SK-N-SH treated with all-trans-retinoic acid at 6 μM for 48 hours (cell line): ENCODE results near the gene PAK5.

Experiments used
- ATAC-seq: fragments of 200-7000 bp; cut with Tn5 transposase; 3 replicates; pipeline ENCODE4 v1.9.1; 2020; ENCODE audit warnings: mild to moderate bottlenecking, moderate library complexity
- ARNTL ChIP-seq: fragments of 450-650 bp; formaldehyde crosslinking; IDR thresholded peaks from 2 replicates; pipeline ENCODE4 v1.5.0; 2020; ENCODE audit warnings: low read depth, mild to moderate bottlenecking, moderate library complexity, borderline replicate concordance
- CSDC2 ChIP-seq: fragments of 250-450 bp; sonication (Bioruptor Pico); IDR thresholded peaks from 2 replicates; pipeline ENCODE4 v1.5.0; 2020; ENCODE audit warnings: mild to moderate bottlenecking, moderate library complexity
- ESRRG ChIP-seq: fragments of 250-450 bp; sonication (Bioruptor Pico); IDR thresholded peaks from 2 replicates; pipeline ENCODE4 v1.6.1; 2021; ENCODE audit warnings: mild to moderate bottlenecking
- GLIS3 ChIP-seq: fragments of 250-450 bp; sonication (Bioruptor Pico); IDR thresholded peaks from 2 replicates; pipeline ENCODE4 v1.5.0; 2020; ENCODE audit warnings: mild to moderate bottlenecking, moderate library complexity
- OSR1 ChIP-seq: fragments of 250-450 bp; sonication (Bioruptor Pico); IDR thresholded peaks from 2 replicates; pipeline ENCODE4 v1.8.0; 2022; ENCODE audit warnings: moderate library complexity, mild to moderate bottlenecking, inconsistent platforms
- PPARA ChIP-seq: fragments of 250-450 bp; sonication (Bioruptor Pico); IDR thresholded peaks from 2 replicates; pipeline ENCODE4 v1.5.0; 2020; ENCODE audit warnings: mild to moderate bottlenecking, borderline replicate concordance
- RARB ChIP-seq: fragments of 250-450 bp; sonication (Bioruptor Pico); IDR thresholded peaks from 2 replicates; pipeline ENCODE4 v1.8.0; 2021; ENCODE audit warnings: mild to moderate bottlenecking, moderate library complexity
- SNAI2 ChIP-seq: fragments of 250-450 bp; sonication (Bioruptor Pico); IDR thresholded peaks from 2 replicates; pipeline ENCODE4 v1.5.0; 2020; ENCODE audit warnings: mild to moderate bottlenecking, moderate library complexity
- TOX ChIP-seq: fragments of 250-450 bp; sonication (Bioruptor Pico); IDR thresholded peaks from 2 replicates; pipeline ENCODE4 v1.8.0; 2021; ENCODE audit warnings: mild to moderate bottlenecking, moderate library complexity, borderline replicate concordance
- ZC3H10 ChIP-seq: fragments of 250-450 bp; sonication (Bioruptor Pico); IDR thresholded peaks from 2 replicates; pipeline ENCODE4 v1.5.1; 2021; ENCODE audit warnings: mild to moderate bottlenecking, moderate library complexity
- ZFP3 ChIP-seq: fragments of 250-450 bp; sonication (Bioruptor Pico); IDR thresholded peaks from 2 replicates; pipeline ENCODE4 v1.5.0; 2020; ENCODE audit warnings: mild to moderate bottlenecking, moderate library complexity
- ZFP30 ChIP-seq: fragments of 450-650 bp; formaldehyde crosslinking; IDR thresholded peaks from 2 replicates; pipeline ENCODE4 v1.5.0; 2022; ENCODE audit warnings: mild to moderate bottlenecking, moderate library complexity
- ZNF565 ChIP-seq: fragments of 450-650 bp; formaldehyde crosslinking; conservative IDR thresholded peaks from 2 replicates; pipeline ENCODE4 v1.5.0; 2020; ENCODE audit warnings: low read depth, mild to moderate bottlenecking, moderate library complexity
- ZNF70 ChIP-seq: fragments of 450-650 bp; formaldehyde crosslinking; IDR thresholded peaks from 2 replicates; pipeline ENCODE4 v1.5.0; 2020; ENCODE audit warnings: mild to moderate bottlenecking, moderate library complexity
- ZNF8 ChIP-seq: fragments of 450-650 bp; formaldehyde crosslinking; IDR thresholded peaks from 2 replicates; pipeline ENCODE4 v1.5.0; 2020; ENCODE audit warnings: mild to moderate bottlenecking, moderate library complexity
- TF ChIP-seq, protein P1 (sequence below): fragments of 250-450 bp; sonication (Bioruptor Pico); IDR thresholded peaks from 2 replicates; pipeline ENCODE4 v1.5.1; 2021; ENCODE audit warnings: mild to moderate bottlenecking, moderate library complexity
- TF ChIP-seq, protein P2 (sequence below): fragments of 250-450 bp; sonication (Bioruptor Pico); IDR thresholded peaks from 2 replicates; pipeline ENCODE4 v1.5.0; 2020; ENCODE audit warnings: mild to moderate bottlenecking, moderate library complexity
- TF ChIP-seq, protein P3 (sequence below): fragments of 250-450 bp; sonication (Bioruptor Pico); IDR thresholded peaks from 2 replicates; pipeline ENCODE4 v1.5.1; 2020; ENCODE audit warnings: low read depth, mild to moderate bottlenecking, moderate library complexity
- TF ChIP-seq, protein P4 (sequence below): fragments of 250-450 bp; sonication (Bioruptor Pico); IDR thresholded peaks from 2 replicates; pipeline ENCODE4 v1.8.0; 2020; ENCODE audit warnings: mild to moderate bottlenecking, moderate library complexity, borderline replicate concordance

PAK5 gene

DNA sequence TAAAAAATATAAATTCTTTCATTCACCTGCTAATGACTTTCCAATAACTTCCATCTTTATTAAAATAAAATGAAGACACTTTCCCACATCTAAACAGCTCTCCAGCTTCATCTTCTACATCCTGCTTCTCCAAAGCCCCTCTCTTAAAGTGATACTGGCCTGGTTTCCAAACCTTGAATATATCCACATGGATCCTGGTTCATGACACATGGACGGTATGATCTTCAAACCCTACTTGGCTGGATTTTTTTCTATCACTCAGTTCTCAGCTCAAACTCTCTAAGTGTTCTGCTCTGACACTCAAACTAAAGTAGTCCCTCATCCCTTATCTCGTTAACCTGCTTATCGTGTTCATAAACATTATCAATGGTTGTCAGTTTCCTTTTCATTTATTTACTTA lies 128.2 kb downstream of the PAK5 start:
- ATAC-seq: no peak
- TF ChIP-seq, protein P1, sequence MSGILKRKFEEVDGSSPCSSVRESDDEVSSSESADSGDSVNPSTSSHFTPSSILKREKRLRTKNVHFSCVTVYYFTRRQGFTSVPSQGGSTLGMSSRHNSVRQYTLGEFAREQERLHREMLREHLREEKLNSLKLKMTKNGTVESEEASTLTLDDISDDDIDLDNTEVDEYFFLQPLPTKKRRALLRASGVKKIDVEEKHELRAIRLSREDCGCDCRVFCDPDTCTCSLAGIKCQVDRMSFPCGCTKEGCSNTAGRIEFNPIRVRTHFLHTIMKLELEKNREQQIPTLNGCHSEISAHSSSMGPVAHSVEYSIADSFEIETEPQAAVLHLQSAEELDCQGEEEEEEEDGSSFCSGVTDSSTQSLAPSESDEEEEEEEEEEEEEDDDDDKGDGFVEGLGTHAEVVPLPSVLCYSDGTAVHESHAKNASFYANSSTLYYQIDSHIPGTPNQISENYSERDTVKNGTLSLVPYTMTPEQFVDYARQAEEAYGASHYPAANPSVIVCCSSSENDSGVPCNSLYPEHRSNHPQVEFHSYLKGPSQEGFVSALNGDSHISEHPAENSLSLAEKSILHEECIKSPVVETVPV (CRISPR knock-in tag): no peak
- TF ChIP-seq ZFP3 (no peak), GLIS3 (CRISPR knock-in tag) (no peak), ARNTL (CRISPR knock-in tag) (no peak), ZNF565 (CRISPR knock-in tag) (no peak), RARB (no peak), CSDC2 (no peak), ZNF70 (CRISPR knock-in tag) (no peak), ZFP30 (CRISPR knock-in tag) (no peak), ESRRG (CRISPR knock-in tag) (no peak), PPARA (CRISPR knock-in tag) (no peak), TOX (CRISPR knock-in tag) (no peak), SNAI2 (CRISPR knock-in tag) (no peak), ZC3H10 (CRISPR knock-in tag) (no peak)
- TF ChIP-seq, protein P2, sequence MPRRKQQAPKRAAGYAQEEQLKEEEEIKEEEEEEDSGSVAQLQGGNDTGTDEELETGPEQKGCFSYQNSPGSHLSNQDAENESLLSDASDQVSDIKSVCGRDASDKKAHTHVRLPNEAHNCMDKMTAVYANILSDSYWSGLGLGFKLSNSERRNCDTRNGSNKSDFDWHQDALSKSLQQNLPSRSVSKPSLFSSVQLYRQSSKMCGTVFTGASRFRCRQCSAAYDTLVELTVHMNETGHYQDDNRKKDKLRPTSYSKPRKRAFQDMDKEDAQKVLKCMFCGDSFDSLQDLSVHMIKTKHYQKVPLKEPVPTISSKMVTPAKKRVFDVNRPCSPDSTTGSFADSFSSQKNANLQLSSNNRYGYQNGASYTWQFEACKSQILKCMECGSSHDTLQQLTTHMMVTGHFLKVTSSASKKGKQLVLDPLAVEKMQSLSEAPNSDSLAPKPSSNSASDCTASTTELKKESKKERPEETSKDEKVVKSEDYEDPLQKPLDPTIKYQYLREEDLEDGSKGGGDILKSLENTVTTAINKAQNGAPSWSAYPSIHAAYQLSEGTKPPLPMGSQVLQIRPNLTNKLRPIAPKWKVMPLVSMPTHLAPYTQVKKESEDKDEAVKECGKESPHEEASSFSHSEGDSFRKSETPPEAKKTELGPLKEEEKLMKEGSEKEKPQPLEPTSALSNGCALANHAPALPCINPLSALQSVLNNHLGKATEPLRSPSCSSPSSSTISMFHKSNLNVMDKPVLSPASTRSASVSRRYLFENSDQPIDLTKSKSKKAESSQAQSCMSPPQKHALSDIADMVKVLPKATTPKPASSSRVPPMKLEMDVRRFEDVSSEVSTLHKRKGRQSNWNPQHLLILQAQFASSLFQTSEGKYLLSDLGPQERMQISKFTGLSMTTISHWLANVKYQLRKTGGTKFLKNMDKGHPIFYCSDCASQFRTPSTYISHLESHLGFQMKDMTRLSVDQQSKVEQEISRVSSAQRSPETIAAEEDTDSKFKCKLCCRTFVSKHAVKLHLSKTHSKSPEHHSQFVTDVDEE (CRISPR knock-in tag): no peak
- TF ChIP-seq, protein P3, sequence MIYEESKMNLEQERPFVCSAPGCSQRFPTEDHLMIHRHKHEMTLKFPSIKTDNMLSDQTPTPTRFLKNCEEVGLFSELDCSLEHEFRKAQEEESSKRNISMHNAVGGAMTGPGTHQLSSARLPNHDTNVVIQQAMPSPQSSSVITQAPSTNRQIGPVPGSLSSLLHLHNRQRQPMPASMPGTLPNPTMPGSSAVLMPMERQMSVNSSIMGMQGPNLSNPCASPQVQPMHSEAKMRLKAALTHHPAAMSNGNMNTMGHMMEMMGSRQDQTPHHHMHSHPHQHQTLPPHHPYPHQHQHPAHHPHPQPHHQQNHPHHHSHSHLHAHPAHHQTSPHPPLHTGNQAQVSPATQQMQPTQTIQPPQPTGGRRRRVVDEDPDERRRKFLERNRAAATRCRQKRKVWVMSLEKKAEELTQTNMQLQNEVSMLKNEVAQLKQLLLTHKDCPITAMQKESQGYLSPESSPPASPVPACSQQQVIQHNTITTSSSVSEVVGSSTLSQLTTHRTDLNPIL (CRISPR knock-in tag): no peak
- TF ChIP-seq, protein P4, sequence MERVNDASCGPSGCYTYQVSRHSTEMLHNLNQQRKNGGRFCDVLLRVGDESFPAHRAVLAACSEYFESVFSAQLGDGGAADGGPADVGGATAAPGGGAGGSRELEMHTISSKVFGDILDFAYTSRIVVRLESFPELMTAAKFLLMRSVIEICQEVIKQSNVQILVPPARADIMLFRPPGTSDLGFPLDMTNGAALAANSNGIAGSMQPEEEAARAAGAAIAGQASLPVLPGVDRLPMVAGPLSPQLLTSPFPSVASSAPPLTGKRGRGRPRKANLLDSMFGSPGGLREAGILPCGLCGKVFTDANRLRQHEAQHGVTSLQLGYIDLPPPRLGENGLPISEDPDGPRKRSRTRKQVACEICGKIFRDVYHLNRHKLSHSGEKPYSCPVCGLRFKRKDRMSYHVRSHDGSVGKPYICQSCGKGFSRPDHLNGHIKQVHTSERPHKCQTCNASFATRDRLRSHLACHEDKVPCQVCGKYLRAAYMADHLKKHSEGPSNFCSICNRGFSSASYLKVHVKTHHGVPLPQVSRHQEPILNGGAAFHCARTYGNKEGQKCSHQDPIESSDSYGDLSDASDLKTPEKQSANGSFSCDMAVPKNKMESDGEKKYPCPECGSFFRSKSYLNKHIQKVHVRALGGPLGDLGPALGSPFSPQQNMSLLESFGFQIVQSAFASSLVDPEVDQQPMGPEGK (CRISPR knock-in tag): no peak

DNA sequence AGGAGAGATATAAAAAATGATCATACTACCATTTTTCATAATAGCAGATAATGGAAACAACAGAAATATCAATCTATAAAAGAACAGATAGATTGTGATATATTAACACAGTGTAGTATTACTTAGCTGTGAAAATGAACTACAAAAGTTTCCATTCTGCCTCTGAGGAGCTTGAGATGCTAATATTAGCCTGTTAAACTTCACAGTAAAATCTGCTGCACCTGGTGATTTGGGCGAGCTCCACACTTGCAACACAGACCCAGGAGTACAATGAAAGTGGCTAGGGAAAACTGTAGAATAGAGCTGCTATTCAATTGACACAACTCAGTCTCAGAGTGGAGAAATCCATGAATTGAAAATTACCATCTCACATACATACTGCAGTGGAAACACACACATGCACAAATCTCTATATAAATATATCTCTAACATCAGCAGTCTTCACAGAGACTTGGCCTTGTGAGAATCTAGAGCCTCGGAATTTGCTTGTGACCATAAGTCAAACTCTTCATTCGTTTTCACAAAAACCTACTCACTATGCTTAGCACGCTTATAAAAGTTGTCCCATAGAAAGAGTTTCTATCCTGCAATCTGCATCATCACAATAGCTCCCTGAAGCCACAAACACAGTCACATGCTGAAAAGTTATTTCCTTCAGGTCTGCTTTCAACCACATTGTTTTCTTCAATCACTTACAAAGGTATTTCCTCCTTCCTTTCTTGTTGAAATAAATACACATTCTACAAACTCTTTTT lies 133.0 kb downstream of the PAK5 start:
- TF ChIP-seq OSR1: no peak
- TF ChIP-seq ZNF8 (CRISPR knock-in tag): no peak
- no peak for TF ChIP-seq PPARA (CRISPR knock-in tag)
- ATAC-seq: no peak

DNA sequence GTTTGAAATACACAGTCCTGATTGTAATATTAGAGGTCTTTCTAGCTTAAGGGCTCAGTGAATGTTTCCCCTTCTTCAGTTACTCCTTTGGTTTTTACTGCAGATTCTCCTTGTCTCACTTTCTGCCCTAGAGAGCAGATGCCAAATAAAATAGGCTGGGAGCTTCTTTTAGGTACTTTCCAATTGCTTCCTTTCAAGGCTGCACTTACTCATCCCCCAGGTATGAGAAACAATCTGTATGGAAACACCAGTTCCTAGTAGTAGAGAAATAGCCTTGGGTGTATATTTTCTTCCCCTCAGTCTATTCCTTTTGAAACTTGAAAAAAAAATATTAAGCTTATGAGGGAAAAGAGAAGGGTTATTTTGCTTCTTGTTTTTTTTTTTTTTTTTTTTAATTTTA lies 139.7 kb downstream of the PAK5 start:
- no peak for ATAC-seq
- no peak for TF ChIP-seq GLIS3 (CRISPR knock-in tag)
- no peak for TF ChIP-seq ZNF565 (CRISPR knock-in tag)
- TF ChIP-seq, protein P1 (CRISPR knock-in tag): no peak
- TF ChIP-seq, protein P2 (CRISPR knock-in tag): no peak
